ENCODE data around the gene MUSTN1. TPM values are rescaled to one million over a fixed set of nuclear protein-coding genes. Genes with fewer than 3 reads are reported as not detected.

The MUSTN1 gene
- polyA plus RNA-seq, 1 experiment: not detected

GRCh38 chr3:52845157-52845556 is 10.3 kb upstream of the MUSTN1 start:
- H3K27ac ChIP-seq (ENCODE audit: low read depth, low read length): no peak overlapping the region
- TF ChIP-seq CTCF (IDR thresholded peaks at IDR 0.05; ENCODE audit: low read depth, low read length): no peak
- no peaks in the 10 kb centered on the region for H3K9me3 ChIP-seq (ENCODE audit: control insufficient read depth, insufficient read depth, low read length)
- POLR2A ChIA-PET: no interaction called here
- no peaks in the 10 kb centered on the region for H3K27me3 ChIP-seq (ENCODE audit: control insufficient read depth, insufficient read depth, low read length)
- CTCF ChIA-PET: interaction anchor here (0.7 kb wide), 2 partner anchors 13 to 90 kb away, joined by 3 to 6 read pairs; no protein-coding TSS in a partner anchor
- no peak overlapping the region for H3K4me3 ChIP-seq (ENCODE audit: low read depth, low read length)
- DNase-seq (ENCODE audit: low read depth, low spot score): no peak

GRCh38 chr3:52844290-52844975 is 9.6 kb upstream of the MUSTN1 start:
- no peak for DNase-seq (ENCODE audit: low read depth, low spot score)
- Histone ChIP-seq H3K9me3 (ENCODE audit: control insufficient read depth, insufficient read depth, low read length) (no peaks in the 10 kb centered on the region), H3K4me3 (ENCODE audit: low read depth, low read length) (no peak overlapping the region), H3K27ac (ENCODE audit: low read depth, low read length) (no peak overlapping the region), H3K27me3 (ENCODE audit: control insufficient read depth, insufficient read depth, low read length) (no peaks in the 10 kb centered on the region)
- CTCF ChIA-PET: no interaction called here
- no peak for TF ChIP-seq CTCF (IDR thresholded peaks at IDR 0.05; ENCODE audit: low read depth, low read length)
- POLR2A ChIA-PET: no interaction called here

GRCh38 chr3:52843881-52844280 is 9.1 kb upstream of the MUSTN1 start:
- Histone ChIP-seq H3K4me3 (ENCODE audit: low read depth, low read length) (no peak overlapping the region), H3K9me3 (ENCODE audit: control insufficient read depth, insufficient read depth, low read length) (no peaks in the 10 kb centered on the region), H3K27me3 (ENCODE audit: control insufficient read depth, insufficient read depth, low read length) (no peaks in the 10 kb centered on the region), H3K27ac (ENCODE audit: low read depth, low read length) (no peak overlapping the region)
- DNase-seq (ENCODE audit: low read depth, low spot score): no peak
- ChIA-PET POLR2A (no interaction called here), CTCF (interaction anchor here (1.1 kb wide), 1 partner anchor 91 kb away, joined by 3 read pairs; no protein-coding TSS in a partner anchor)
- TF ChIP-seq CTCF (IDR thresholded peaks at IDR 0.05; ENCODE audit: low read depth, low read length): no peak

GRCh38 chr3:52843108-52843865 is 8.5 kb upstream of the MUSTN1 start:
- POLR2A ChIA-PET: interaction anchor here (0.6 kb wide), 1 partner anchor 9 kb away, joined by 4 read pairs; the partner anchor contains the start of gene MUSTN1
- no peak overlapping the region for H3K4me3 ChIP-seq (ENCODE audit: low read depth, low read length)
- H3K27me3 ChIP-seq (ENCODE audit: control insufficient read depth, insufficient read depth, low read length): no peaks in the 10 kb centered on the region
- CTCF ChIA-PET: interaction anchor here (1.1 kb wide), 2 partner anchors 92 to 267 kb away, joined by 3 read pairs; no protein-coding TSS in a partner anchor
- H3K27ac ChIP-seq (ENCODE audit: low read depth, low read length): no peak overlapping the region
- TF ChIP-seq CTCF (IDR thresholded peaks at IDR 0.05; ENCODE audit: low read depth, low read length): no peak
- no peak for DNase-seq (ENCODE audit: low read depth, low spot score)
- H3K9me3 ChIP-seq (ENCODE audit: control insufficient read depth, insufficient read depth, low read length): no peaks in the 10 kb centered on the region

GRCh38 chr3:52842424-52842823 is 7.6 kb upstream of the MUSTN1 start:
- H3K9me3 ChIP-seq (ENCODE audit: control insufficient read depth, insufficient read depth, low read length): no peaks in the 10 kb centered on the region
- TF ChIP-seq CTCF (IDR thresholded peaks at IDR 0.05; ENCODE audit: low read depth, low read length): no peak
- H3K27me3 ChIP-seq (ENCODE audit: control insufficient read depth, insufficient read depth, low read length): no peaks in the 10 kb centered on the region
- no peak for DNase-seq (ENCODE audit: low read depth, low spot score)
- CTCF ChIA-PET: interaction anchor here (1.1 kb wide), 1 partner anchor 268 kb away, joined by 3 read pairs; no protein-coding TSS in a partner anchor
- POLR2A ChIA-PET: no interaction called here
- no peak overlapping the region for H3K27ac ChIP-seq (ENCODE audit: low read depth, low read length)
- H3K4me3 ChIP-seq (ENCODE audit: low read depth, low read length): no peak overlapping the region
